Cerebellar nuclear complex (tissue), 1 donor: ENCODE results near the gene RNF149.

Experiments used
- DNase-seq, 2 experiments: peaks; one replicate each; lab custom pipeline; 2025; lab: John Stamatoyannopoulos, UW

The RNF149 gene

GRCh38 chr2:101231240-101231639 is 77.3 kb downstream of the RNF149 start:
- no peak for DNase-seq

GRCh38 chr2:101230541-101231001 is 77.9 kb downstream of the RNF149 start:
- DNase-seq: no peak
